GM21526 (cell line): ENCODE data around the gene MT1A.

ENCODE experiments used
- ATAC-seq: cut with Tn5 transposase; IDR thresholded peaks from one replicate; pipeline ENCODE4 v1.9.1; 2021; ENCODE audit warnings: moderate library complexity; ENCODE audit not compliant: unreplicated experiment, low FRiP score

The MT1A gene

DNA sequence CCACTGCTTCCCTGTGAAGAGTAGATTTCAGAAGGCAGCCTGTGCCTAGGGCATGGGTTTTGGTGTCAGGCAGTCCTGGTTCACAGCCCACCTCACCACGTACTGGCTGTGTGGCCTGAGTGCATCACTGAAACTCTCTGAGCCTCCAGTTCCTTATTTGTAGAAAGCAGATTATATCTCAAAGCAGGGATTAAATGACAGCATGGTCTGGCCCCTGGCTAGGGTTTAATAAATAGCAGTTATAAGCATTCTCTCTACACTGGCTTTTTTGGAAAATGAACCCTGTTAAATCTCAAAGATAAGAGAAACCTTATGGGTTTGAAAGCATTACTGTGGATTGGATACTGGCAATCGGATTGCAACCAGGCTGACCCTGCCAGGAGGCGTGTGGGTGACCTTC, 8.9 kb upstream of the MT1A start:
- ATAC-seq, result no peak

DNA sequence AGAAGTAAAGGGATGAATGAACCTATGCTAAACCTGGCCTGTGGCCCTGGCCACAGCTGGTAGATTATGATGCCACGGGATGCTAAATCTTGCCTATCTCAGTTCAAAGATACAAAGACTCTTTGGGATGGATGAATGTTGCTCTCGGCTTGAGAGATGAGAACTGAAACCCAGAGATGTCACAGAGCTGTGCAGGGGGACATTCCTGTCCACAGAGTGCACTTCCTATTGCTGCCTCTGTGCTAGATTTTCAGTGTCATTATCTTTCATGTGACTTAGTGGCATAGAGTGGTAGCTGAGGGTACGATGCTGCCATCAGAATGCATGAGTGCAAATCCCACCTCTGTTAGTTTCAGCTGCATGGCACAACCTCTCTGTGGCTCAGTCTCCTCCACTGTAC, 8.3 kb upstream of the MT1A start:
- ATAC-seq, result peak; percentile 66

DNA sequence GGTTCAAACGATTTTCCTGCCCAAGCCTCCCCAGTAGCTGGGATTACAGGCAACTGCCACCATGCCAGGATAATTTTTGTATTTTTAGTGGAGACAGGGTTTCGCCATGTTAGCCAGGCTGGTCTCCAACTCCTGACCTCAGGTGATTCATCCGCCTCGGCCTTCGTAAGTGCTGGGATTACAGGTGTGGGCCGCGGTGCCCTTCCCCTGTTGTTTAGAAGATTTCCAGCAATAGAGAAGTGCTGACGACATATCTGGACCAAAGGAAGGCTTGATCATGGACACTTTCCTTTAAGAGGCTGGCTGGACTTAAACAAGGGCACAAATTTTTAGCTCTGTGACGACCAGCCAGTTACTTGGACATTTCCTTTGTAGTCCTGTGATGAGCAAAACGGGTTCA, 7.3 kb upstream of the MT1A start:
- no peak for ATAC-seq

GRCh38 chr16:56631832-56632155, 6.7 kb upstream of the MT1A start:
- ATAC-seq, result no peak

DNA sequence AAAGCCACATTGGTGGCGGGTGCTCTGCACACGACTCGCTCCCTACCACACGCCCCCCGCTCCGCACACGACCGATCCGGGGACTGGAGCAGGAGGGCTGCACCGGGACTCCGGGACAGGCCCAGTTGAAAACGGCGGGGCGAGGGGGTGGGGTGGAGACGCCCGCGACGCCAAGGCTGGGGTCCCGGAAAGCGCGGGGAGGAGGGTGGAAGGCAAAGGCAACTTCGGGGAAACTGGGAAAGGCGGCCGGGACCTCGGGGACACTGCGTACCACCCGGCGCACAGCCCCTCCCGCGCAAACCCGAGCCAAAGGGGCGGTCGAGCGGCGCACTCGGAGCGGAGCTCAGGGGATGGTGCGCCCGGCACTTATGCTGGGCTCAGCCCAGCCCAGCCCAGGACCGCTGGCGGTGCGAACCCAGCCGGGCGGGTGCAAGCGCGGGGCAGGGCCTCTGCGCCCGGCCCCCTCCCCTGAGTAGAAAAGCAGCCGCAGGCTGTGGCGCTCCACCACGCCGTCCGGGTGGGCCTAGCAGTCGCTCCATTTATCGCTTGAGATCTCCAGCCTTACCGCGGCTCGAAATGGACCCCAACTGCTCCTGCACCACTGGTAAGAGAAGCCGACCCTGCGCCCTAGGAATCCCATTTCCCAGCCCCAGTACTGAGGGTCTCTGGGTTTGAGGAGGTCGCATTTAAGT, 6.2 kb upstream of the MT1A start, which contains the start of gene MT1M:
TSS of gene MT1M (plus strand) at position 504 of the 692 bp plus-strand sequence. CDS start at position 577, 73 bp downstream.
- no peak for ATAC-seq

DNA sequence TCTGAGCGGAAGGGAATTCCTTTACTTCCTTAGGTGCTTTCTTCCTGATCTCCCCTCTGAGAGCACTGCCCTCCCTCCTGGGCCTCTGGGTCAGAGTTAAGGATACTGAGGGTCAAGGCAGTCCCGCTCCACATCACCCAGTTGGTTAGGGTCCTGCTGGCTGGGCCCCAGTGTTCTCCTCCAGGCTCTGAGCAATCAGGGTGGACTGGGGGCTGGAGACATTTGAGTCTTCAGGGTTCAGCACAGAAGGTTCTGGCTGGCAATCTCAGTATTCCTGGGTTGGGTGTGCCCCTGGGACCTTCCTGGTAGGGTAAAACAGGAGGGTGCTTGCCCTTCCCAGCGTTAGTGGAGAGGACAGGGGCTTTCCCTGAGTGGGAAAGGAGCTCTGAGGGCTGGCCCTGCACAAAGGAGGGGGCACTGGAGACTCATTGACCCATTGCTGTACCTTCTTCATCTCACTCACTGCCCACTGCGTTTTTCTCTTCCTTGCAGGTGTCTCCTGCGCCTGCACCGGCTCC, 5.6 kb upstream of the MT1A start:
- ATAC-seq, result no peak

- no peak for ATAC-seq
Measured at GRCh38 chr16:56633535-56633934, 4.9 kb upstream of the MT1A start.

- ATAC-seq, result no peak
Measured at GRCh38 chr16:56634715-56635440, 3.6 kb upstream of the MT1A start.

DNA sequence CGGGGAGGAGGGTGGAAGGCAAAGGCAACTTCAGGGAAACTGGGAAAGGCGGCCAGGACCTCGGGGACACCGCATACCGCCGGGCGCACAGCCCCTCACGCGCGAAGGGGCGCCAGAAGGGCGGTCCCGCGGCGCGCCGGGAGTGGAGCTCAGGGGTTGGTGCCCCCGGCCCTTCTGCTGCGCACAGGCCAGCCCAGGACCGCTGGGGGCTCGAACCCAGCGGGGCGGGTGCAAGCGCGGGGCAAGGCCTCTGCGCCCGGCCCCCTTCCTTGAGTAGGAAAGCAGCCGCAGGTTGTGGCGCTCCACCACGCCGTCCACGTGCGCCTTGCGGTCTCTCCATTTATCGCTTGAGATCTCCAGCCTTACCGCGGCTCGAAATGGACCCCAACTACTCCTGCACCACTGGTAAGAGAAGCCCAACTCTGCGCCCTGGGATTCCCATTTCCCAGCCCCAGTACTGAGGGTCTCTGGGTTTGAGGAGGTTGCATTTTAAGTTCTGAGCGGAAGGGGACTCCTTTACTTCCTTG, 3.0 kb upstream of the MT1A start:
- no peak for ATAC-seq

DNA sequence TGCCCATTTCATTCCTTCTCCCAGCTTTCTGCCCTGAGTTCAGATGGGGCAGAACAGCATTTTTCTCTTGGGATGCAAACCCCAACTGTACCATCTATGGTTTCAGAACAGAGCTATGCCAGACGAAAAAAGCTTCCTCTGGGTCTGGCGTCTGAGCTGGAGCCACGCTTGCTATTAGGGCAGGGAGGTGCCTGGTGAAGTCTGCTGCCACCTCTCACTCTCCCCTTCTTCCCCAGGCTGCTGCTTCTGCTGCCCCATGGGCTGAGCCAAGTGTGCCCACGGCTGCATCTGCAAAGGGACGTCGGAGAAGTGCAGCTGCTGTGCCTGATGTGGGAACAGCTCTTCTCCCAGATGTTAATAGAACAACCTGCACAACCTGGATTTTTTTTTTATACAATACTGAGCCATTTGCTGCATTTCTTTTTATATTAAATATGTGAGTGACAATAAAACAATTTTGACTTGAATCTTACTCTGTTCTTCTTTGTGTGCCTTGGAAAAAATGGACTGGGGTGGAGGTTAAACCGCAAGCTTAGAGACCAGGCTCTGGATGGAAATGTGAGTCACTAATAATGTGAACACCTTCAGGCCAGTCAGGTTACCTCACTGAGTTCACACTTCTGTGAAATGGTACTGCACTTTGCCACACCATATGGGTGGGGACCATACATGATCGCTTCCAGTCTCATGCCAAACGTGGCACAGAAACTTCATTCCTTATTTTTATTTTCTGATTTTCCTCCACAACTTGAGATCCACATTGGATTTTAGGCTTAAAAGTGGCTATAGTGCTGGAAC, 1.7 kb upstream of the MT1A start:
- ATAC-seq, result no peak

- ATAC-seq, result no peak
Measured at GRCh38 chr16:56639045-56639444, 579 bp downstream of the MT1A start.

GRCh38 chr16:56640076-56640475, 1.6 kb downstream of the MT1A start:
- ATAC-seq, result no peak

GRCh38 chr16:56641166-56641565, 2.7 kb downstream of the MT1A start:
- ATAC-seq, result no peak

- no peak for ATAC-seq
Measured at GRCh38 chr16:56643080-56643778, 4.8 kb downstream of the MT1A start.

DNA sequence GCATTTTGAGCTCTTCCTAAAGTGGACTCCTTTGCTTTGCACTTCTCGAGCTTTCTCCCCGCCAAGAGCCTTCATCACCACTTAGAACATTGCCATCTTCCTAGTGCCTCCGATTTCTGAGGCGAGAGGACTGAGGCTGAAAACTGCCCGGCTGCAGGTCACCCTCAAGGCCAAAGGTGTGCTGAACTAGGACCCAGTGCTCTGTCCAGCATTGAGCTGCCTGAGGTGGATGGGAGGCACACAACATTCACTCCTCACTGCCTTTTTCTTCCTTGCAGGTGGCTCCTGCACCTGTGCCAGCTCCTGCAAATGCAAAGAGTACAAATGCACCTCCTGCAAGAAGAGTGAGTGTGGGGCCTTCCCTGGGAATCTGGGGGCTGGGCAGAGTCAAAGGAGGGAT, 5.4 kb downstream of the MT1A start:
- ATAC-seq, result no peak

- no peak for ATAC-seq
Measured at GRCh38 chr16:56645311-56645710, 6.8 kb downstream of the MT1A start.

DNA sequence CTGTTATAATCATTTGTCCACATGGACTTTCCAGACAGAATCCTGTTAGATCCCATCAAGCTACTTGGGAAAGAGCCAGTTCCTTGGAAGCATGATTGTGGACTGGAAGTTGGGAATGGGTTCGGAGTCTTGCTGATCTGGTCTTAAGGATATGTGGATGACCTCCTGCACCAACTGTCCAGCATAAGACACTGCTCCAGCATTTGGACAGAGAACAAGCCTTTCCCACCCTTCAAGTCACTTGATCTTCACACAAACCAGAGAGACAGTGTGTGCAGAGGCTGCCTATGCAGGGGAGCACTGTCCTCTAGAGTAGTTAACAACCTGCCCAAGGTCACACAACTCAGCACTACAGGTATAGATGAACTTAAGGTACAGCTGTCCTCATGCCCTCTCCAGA, 7.4 kb downstream of the MT1A start:
- ATAC-seq, result no peak

DNA sequence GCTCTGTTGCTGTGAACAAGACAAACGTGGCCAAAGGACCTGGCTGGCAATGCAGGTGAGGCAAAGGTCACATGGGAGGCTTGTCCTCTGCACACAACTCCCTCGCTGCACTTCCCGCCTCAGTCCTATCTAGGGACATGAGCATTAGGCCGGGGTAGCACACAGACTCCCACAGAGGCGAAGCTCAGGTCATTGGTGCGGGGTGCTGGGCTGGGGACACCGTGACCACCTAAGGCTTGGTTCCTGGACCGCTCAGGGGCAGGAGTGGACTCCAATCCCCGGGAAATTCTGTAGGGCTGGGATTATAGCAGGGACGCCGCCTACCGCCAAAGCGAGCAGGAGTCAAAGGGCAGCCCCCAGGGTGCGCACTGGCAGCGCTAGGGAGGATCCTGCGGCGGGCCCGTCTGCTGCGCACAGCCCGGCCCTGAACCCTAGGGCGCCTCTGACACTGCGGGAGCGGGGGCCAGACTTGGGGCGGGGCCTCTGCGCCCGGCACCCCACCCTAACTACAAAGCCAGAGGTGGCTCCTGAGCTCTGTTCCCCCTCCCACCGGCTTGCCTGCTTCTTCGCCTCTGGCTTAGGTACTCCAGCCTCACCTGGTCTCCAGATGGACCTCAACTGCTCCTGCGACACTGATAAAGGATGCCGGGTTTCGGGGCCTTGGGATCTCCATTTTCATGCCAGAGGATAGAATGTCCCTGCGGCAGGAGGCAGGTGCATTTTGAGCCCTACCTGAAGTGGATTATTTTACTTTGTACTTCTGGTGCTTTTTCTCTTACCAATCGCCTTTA, 9.4 kb downstream of the MT1A start:
- ATAC-seq, result no peak

GRCh38 chr16:56649271-56649670, 10.8 kb downstream of the MT1A start:
- ATAC-seq, result no peak

GRCh38 chr16:56649820-56650219, 11.4 kb downstream of the MT1A start:
- ATAC-seq, result no peak
